CD4-positive, alpha-beta T cell treated with Interferon gamma for 1 hour (primary cell): Measurements from ENCODE around the gene IRAK1.
A peak's percentile ranks its signal among the peaks of the same experiment; 100 is the strongest.

ENCODE experiments used
- DNase-seq: peaks from one replicate; pipeline ENCODE4 v3.0.0-alpha.2; 2020

Gene IRAK1

DNA sequence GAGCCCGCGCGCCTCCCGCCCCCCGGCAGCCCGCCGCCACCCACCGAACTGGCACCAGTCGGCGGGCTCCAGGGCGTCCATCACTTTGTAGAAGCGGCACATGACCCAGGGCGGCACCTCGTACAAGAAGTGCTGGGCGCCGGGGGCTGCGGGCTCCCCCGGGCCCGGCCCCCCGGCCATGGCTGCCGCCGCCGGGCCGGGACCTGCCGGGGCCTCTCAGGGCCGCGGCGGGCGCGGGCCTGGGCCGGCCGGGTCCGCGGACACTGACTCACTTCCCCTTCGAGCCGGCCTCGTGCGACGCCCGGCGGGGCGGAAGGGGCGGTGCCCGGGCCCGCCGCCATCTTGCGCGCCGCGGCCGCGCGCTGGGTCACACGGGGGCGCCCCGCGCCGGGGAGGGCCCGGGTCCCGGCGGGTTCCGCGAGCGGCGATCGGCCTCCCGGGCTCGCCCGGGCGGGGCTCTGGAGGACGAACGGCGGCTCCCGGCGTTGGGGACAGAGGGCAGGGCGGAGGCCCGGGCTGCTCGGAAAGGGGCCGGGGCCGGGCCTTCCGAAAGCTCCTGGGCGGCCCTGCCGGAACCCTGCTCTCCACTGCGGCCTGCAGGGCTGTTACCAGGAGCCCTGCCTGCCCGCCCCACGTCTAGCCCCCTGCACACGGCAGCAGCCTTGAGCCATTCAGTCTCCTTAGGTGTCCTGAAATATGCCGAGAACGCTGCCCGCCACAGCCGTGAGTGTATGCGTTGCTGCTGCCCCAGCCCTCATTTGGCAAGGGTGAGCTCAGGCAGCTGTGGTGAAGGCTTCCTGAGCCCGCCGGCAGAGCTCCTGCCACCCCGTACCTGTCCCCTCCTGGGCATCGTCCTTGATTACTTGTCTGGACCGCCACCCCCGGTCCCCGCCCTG lies at the start of gene IRAK1:
Gene IRAK1, minus strand, starts transcription at position 270 of the 896 bp plus-strand sequence. Its CDS starts 90 bp downstream, at position 180.
- DNase-seq, result peak; percentile 53

DNA sequence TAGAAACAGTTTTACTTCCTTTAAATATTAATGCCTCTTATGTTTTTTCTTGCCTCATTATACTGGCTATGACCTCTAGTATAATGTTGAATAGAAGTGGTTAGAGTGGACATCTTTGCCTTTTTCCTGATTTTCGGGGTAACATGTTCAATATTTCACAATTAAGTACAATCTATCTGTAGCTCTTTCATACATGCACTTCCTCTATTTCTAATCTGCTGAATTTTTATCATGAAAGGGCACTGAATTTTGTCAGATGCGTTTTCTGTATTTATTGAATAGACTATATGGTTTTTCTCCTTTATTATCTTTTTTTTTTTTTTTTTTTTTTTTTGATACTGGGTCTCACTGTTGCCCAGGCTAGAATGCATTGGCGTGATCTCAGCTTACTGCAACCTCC lies 48.9 kb upstream of the IRAK1 start:
- no peak for DNase-seq

DNA sequence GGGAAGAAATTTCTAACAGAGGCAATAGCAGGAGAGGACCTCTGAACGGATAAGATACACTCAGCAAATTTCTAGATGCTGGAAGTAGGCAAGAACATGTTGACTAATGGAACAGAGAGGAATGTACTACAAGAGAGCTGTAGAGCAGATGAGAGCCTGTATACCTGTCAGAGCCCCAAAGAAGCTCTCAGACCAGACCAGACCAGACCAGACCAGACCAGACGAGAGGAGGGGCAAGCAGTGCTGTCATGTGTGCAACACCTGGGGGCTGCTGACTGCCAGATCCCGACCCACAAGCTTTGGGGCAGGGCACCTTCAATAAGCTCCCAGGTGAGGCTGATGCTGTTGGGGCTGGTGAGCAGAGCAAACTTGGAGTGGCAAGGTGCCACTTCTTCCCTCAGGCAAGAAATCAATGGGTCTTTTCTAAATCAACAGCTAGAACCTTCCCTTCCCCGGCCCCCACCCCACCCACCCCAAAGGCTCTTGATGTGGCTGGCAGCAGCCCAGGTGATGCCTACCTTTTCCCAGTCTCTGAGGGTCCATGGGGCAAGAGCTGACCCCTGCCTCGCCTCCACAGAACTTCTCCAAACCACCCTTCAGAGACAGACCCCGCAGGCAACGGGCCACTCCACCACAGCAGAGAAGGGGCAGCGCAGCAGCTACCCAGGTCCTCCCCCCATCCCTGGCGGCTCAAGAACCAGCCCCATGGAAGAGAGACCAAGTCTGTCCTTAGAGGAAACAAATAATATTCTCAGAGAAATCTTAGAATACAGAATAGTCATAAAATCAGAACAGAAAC lies 45.1 kb upstream of the IRAK1 start:
- DNase-seq, result no peak

DNA sequence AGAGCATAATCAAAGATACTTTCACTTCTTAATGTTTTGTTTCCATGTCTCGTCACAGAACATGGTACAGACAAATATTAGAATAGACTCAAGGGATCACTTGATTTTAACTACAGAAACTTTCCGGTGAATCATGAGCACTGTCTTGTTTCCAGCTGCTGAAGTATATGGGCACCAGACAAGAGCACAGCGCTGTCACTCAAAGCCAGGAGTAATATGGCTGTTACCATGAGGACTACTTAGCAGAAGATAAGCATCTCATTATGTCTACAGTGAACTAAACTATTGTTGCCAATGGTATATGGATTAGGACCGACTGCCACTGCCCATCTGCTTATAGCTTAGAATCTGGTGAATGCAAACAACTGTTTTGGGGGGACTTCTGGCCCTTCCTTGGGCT lies 43.5 kb upstream of the IRAK1 start:
- DNase-seq, result no peak

DNA sequence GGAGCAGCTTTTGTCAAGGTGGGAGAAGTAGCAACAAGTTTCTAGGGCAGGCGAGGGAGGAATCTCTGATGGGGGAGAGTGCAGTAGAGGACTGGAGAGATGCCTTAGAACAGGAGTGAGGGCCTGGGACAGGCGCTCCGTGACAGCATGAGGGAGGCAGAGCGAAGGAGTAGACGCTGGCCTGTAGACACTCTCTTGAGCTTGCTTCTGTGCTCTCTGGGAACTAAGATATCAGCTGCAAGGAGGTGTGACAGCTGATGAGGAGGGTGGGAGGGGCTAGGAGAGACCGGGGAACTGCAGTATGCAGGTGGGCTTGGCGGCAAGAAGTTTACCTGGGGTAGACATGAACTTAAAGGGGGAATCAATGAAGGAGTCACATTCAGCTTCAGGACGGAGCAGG lies 42.1 kb upstream of the IRAK1 start:
- DNase-seq, result no peak

DNA sequence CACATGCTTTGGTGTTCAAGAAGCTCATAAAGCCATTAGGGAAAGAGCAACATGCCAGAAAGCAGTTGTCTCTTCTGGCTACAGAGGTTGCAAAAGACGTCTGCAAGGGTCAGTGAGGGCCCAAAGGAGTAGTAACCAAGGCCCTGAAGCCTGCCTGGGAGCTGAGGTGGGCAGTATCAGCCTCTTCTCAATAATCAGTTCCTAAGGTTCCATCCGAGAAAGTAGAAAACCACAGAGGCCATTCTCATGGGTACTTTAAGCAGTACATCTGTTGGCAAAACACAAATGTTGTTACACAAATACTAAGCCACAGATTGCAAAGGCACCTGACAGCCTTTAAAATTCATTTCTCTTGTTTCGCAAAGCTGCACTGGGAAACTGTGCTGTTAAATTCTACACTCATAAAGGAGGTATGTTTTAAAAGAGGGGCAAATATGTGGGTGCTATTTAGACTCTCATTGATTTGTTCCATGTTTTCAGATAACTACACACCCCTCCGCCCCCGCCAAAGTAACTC lies 40.1 kb upstream of the IRAK1 start:
- no peak for DNase-seq

DNA sequence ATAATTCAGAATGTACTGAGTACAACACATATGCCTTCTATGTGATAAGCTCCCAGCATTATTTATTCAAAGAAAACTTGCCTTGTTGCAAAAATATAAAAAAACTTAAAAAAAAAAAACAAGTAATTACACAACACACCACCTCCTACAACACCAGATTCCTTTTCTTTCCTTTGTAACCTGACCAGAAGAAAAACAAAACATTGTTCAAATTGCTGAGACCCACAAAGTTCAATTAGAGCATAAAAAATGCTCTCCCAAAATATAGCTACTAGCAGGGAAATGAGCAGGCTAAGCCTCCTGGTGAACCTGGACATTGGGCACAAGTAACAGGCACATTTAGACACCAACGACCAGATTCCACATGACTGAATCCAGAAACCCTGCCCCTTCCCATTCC lies 39.5 kb upstream of the IRAK1 start:
- DNase-seq, result no peak

DNA sequence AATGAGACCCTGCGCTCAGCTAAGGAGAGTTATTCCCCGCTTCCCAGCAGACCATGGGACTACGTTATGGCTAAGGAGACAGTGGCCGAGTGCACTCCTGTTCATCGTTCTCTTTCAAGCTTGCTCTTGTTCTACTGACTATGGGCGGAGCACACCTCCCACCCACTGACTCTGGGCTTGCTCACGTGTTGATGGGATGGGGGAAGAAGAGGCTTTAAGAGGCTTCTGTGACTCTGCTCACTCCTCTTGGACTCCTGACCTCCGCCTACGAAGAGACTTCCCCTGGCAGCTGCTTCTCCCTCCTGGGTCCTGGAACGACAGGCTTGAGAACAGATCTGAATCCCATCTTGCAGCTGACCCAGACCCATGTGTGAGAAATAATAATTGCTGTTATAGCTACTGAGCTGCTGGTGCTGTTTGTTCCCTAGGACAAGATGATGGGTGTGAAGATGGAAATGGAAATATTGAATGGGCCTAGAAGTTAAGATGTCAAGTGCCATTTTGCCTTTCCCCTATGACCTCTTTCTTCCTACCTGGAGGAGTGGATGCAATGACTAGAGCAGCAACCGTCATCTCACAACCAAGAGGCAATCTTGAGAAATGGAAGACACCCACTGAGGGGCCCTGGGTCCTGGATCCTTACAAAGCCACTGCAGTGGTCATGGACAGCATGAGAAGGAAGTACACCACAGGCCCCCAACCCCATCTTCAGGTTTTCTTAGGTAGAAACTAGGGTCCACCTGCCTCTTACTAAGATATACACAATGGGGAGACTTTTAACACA lies 38.7 kb upstream of the IRAK1 start:
- DNase-seq, result no peak

DNA sequence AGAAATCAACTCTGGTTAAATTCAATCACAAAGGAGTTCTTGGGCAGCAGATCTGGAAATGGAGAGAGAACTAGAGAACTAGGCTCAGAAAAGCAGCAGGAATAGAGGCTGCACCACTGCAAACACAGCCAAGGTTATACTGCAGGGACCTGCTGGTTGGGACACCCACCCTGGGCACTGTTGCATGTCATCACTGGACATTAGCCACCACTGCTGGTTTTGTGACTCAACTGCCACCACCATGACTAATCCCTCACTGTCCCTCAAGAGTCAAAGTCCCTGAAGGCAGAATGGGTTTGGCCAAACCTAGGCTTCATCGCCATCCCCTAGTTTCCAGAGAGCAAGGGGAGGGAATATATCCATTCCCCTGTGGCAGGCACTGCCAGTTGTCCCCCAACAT lies 38.1 kb upstream of the IRAK1 start:
- DNase-seq, result no peak

DNA sequence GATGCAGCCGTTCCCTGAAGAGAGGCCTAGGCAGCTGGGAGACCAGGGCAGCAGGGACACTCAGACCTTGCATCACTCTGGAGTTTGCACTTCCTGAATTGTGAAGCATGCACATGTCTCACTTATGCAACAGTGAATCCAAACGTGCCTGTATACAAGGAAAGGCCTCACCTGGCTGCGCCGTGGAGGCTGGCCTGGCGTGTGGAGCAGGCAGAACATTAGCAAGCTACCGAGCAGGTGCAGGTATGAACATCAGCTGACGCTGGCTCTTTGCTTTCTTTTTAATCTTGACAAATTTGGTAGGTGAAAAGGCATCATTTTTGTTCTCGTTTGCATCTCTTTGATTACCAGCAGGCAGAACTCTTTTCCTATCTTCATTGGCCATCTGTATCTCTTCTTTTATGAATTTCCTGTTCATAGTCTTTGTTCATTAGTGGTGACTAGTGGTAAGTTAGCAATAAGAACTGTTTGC lies 37.1 kb upstream of the IRAK1 start:
- DNase-seq, result no peak

DNA sequence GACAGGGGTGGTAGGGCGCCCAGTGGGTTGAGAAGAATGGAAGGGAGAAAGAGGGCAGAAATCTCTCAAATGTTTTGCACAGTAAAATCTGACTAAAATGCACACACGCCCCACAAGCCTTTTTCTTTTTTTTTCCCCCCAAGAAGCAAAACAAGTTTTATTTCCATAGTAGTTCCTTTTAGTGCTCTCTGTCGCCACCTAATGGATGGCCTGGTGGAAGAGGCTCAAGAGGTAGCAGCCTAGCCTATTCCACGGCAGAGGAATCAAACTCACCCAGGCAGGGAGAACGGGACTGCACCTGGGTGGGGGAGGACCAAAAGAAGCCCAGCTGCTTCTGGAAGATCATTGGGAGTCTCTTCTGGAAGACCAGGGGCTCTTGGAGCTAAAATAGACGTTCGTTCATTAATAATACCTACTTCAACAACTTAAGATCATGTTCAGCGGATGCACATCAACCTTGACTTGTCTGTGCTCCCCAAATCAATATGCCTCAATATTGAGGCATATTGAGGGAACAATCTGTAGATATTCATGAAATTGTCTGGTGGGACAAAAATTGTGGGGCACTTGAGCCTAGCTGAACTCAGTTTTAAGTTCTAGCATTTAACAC lies 31.6 kb upstream of the IRAK1 start:
- DNase-seq, result peak; percentile 52

DNA sequence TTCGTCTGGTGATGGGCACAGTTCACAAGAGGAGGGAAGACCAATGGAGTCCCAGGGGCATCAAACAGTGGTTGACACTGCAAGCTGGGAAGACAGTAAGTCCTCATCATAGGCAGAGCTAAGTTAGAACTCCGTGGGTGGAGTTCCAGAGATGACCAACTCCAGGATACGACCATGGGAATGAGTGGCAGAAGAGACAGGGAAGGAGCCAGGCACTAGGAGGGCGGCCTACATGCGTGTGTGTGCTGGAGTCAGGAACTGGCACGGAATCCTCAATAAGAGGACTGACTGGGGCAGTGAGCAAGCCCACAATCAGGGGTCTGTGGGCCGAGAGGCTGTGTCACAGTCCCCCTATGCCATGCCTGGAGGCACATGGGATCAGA lies 30.4 kb upstream of the IRAK1 start:
- no peak for DNase-seq

DNA sequence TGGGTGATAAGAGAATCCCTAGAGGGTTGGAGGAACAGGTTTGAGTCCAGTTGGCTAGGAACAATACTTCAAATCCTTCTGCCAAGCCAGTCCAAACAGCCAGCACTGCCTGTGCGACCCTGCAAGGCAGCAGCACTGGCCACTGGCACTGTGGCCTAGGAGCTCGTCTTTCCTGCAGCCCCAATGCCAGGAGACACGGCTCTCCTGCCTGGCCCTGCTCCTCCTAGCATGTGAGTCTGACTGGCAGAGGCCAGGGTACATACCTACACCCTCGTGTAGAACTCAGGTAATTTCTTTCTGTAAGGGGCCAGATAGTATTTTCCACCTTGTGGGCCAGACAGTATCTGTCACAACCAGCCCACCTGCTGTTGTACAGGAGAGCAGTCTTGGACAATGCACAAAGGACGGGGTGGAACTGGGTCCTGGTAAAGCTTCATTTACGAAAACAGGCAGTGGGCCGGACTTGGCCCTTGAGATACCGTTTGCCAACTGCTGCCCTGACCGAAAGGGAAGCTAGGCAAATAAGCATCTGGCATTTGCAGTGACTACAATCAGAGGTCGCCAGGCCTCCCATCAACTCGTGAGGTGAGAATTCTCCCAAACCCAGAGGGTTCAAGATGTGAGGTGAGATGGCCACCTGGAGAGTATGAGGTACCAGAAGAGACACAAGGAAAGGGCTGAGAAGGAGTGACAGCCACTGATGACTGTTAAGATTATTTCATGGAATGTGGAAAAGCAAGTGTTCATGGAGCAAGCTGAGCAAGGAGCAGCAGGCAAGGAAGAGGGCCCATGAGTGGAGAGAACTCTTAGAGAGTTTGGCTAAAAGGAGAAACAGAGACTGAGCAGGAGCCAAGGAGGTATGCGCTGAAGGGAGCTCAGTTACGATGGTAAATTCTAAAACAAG lies 29.8 kb upstream of the IRAK1 start:
- DNase-seq, result no peak

DNA sequence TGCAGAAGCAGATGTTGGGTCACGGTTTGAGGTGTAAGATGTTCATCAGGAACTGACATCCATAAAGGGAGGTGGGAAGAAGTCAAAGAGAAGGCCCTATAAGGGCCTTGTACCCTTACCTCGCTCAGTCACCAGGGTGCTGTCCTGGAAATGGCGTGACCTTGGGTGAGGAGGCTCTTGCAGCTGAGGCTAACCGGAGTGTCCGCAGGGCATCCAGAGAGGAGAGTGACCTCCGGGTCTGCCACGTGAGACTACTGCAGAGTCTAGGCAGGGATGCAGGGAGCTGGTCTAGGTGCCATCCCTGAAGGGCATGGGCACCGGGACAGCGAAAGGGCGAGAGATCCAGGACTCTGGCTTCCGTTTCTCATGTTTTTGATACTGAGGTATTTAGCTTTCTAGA lies 28.7 kb upstream of the IRAK1 start:
- DNase-seq, result no peak

DNA sequence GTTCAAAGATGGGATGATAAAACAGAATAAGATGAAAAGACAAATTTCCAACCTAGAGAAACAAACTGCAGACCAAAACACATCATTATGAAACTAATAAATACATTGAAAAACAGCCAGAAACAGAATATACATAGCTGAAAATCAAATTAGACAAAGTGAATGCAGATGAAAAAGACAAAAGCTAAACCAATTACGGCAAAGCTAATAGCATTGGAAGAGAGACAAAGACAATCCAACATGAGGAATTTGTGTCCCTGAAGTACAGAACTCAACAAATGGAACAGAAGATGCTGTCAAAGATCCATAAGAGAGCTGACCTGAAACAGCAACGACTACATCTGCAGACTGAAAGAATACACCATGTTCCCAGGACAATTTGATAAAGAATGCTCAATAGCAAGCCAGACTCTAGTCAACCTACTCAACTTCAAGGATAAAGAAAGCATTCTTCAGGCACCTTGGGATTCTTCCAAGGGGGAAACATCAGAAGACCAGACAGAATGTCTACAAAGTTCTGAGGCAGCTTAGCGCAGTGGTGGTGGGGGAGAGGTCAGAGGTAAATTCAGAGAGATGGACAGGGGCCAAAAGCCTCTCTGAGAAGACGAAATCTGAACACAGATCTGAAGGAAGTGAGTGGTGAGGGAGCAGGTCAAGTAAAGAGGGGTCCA lies 27.4 kb upstream of the IRAK1 start:
- no peak for DNase-seq

DNA sequence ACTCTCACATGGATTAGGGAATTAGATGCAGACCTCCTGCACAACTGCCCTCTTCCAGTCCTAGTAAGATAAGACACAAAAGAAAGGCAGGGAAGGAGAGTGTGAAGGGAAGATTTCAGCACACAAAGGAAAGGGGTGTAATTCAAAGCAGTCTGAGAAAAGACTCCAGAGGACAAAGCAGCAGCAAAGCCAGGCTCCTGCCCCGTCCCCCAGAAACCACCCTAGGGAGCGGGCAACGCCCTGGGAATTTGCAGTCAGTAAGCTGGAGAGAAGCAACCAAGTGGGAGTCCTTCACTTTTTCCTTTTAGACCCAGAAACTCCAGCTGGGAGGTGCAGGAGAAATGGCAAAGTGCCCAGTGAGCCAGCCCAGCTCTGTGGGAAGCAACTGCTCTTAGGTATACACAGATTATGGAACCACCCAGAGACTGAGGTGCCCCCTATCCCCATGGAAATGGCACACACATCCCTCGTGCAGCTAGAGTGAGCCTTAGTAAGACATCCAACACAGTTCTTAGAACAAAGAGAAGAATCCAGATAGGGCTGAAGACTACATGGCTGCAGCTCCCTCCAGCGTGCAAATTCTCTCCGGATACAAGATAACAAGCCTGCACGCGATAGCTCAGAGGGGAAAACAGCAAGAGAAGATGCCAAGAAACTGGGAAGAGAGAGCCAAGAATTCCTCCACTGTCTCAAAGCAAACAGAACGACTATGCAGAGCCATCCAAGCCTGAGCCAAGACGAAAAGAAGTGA lies 26.5 kb upstream of the IRAK1 start:
- no peak for DNase-seq

DNA sequence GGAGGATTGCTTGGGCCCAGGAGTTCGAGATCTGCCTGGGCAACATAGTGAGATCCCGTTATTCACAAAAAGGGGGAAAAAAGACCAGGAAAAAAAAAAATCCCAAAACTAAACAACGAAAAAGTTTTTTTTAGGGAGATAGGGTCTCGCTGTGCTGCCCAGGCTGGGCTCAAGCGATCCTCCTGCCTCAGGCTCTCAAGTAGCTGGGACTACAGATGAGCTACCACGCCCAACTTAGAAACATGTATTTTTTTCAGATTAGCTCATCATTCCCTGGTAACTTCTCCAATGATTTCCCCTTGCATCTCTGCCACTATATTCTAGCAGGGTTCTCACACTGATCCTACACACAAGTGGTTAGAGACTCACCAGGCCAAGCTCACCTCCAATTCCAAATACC lies 24.4 kb upstream of the IRAK1 start:
- DNase-seq, result no peak

DNA sequence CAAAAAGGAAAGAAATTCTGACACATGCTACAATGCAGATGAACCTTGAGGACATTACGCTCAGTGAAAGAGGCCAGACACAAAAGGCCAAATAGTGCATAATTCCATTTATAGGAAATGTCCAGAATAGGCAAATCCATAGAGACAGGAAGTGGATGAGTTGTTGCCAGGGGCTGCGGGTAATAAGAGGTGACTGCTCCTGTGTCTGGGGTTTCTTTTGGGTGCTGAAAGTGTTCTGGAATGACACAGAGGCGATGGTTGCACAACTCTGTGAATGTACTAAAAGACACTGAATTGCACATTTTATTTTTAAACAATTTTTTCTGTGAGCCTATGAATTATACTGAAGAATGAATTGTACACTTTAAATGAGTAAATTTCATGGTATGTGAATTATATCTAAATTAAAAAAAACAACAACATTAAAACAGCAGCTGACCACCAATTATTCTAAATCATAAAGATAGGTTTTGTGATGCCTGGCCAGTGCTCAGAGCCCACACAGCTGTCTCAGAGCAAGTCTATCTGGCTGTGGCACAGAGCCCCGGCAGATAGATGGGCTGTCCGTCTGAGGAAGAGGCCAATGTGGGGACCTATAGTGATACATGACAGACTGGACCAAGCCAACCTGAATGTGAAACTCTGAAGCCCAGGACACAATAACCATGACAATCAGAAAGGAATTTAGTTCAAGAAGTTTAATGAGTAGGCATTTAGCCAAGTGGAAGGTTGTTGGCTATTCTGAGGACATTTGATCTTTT lies 23.5 kb upstream of the IRAK1 start:
- no peak for DNase-seq

DNA sequence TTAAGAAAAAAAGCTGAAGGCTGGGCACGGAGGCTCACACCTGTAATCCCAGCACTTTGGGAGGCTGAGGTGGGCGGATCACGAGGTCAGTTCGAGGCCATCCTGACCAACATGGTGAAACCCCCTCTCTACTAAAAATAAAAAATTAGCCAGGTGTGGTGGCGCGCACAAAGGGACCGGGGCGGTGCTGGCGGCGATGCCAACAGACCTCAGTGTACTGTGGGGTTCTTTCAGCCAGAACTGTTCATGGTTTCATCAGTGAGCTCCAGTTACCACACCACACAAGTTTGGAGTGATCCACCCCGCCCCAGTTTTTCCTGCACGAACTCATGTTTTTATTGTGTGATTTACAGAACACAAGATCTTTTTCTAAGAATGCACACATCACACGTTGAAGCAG lies 21.2 kb upstream of the IRAK1 start:
- DNase-seq, result no peak
